IMR-90 (cell line): Measurements from ENCODE around the gene TM7SF3.

ENCODE experiments used
- BHLHE40 ChIP-seq: fragments of 150-350 bp; IDR thresholded peaks from 2 replicates; pipeline ENCODE4 v1.6.1; 2016; ENCODE audit warnings: mild to moderate bottlenecking, low read depth, low read length
- CEBPB ChIP-seq: IDR thresholded peaks from 2 replicates; pipeline ENCODE4 v1.6.1; 2012; ENCODE audit warnings: low read depth, low read length, improper control_type of control experiment
- FOS ChIP-seq: fragments of 150-350 bp; IDR thresholded peaks from 2 replicates; pipeline ENCODE4 v1.6.1; 2016; ENCODE audit warnings: low read depth, low read length
- MAFK ChIP-seq: IDR thresholded peaks from 2 replicates; pipeline ENCODE4 v1.6.1; 2012; ENCODE audit warnings: low read depth, low read length, improper control_type of control experiment
- MXI1 ChIP-seq: IDR thresholded peaks from 2 replicates; pipeline ENCODE4 v1.6.1; 2012; ENCODE audit warnings: low read depth, mild to moderate bottlenecking, low read length, moderate library complexity, borderline replicate concordance
- NFE2L2 ChIP-seq: fragments of 150-350 bp; IDR thresholded peaks from 2 replicates; pipeline ENCODE4 v1.6.1; 2016; ENCODE audit warnings: low read depth, mild to moderate bottlenecking, low read length
- POLR2A ChIP-seq: IDR thresholded peaks from 2 replicates; pipeline ENCODE4 v1.6.1; 2012; ENCODE audit warnings: mild to moderate bottlenecking, low read depth, low read length
- RAD21 ChIP-seq: IDR thresholded peaks from 2 replicates; pipeline ENCODE4 v1.6.1; 2012; ENCODE audit warnings: low read length, improper control_type of control experiment
- RCOR1 ChIP-seq: IDR thresholded peaks from 2 replicates; pipeline ENCODE4 v1.6.1; 2012; ENCODE audit warnings: mild to moderate bottlenecking, low read length, improper control_type of control experiment; ENCODE audit not compliant: insufficient replicate concordance
- RFX5 ChIP-seq: IDR thresholded peaks from 2 replicates; pipeline ENCODE4 v1.8.0; 2012; ENCODE audit warnings: low read depth, mild to moderate bottlenecking, low read length, moderate library complexity
- SMC3 ChIP-seq: fragments of 150-350 bp; IDR thresholded peaks from 2 replicates; pipeline ENCODE4 v1.6.1; 2016; ENCODE audit warnings: low read depth, mild to moderate bottlenecking, antibody characterized with exemption, low read length, moderate library complexity
- TF ChIP-seq, protein P1 (sequence below): conservative IDR thresholded peaks from 2 replicates; pipeline ENCODE4 v1.5.1; 2012; ENCODE audit warnings: mild to moderate bottlenecking, low read depth, low read length, improper control_type of control experiment
- TF ChIP-seq, protein P2 (sequence below): fragments of 150-350 bp; IDR thresholded peaks from 2 replicates; pipeline ENCODE4 v1.6.1; 2016; ENCODE audit warnings: low read depth, mild to moderate bottlenecking, low read length, moderate library complexity, borderline replicate concordance
- TF ChIP-seq, protein P3 (sequence below): fragments of 150-350 bp; IDR thresholded peaks from 2 replicates; pipeline ENCODE4 v1.6.1; 2017; ENCODE audit warnings: mild to moderate bottlenecking, antibody characterized with exemption, low read length, low read depth

- TF ChIP-seq, protein P1, sequence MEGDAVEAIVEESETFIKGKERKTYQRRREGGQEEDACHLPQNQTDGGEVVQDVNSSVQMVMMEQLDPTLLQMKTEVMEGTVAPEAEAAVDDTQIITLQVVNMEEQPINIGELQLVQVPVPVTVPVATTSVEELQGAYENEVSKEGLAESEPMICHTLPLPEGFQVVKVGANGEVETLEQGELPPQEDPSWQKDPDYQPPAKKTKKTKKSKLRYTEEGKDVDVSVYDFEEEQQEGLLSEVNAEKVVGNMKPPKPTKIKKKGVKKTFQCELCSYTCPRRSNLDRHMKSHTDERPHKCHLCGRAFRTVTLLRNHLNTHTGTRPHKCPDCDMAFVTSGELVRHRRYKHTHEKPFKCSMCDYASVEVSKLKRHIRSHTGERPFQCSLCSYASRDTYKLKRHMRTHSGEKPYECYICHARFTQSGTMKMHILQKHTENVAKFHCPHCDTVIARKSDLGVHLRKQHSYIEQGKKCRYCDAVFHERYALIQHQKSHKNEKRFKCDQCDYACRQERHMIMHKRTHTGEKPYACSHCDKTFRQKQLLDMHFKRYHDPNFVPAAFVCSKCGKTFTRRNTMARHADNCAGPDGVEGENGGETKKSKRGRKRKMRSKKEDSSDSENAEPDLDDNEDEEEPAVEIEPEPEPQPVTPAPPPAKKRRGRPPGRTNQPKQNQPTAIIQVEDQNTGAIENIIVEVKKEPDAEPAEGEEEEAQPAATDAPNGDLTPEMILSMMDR = no peak
- TF ChIP-seq SMC3 = no peak
- TF ChIP-seq, protein P2, sequence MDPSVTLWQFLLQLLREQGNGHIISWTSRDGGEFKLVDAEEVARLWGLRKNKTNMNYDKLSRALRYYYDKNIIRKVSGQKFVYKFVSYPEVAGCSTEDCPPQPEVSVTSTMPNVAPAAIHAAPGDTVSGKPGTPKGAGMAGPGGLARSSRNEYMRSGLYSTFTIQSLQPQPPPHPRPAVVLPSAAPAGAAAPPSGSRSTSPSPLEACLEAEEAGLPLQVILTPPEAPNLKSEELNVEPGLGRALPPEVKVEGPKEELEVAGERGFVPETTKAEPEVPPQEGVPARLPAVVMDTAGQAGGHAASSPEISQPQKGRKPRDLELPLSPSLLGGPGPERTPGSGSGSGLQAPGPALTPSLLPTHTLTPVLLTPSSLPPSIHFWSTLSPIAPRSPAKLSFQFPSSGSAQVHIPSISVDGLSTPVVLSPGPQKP = no peak
- TF ChIP-seq RFX5 = no peak
- TF ChIP-seq POLR2A = no peak
- no peak for TF ChIP-seq CEBPB
- TF ChIP-seq BHLHE40 = no peak
- TF ChIP-seq MXI1 = no peak
- TF ChIP-seq RAD21 = no peak
- no peak for TF ChIP-seq MAFK
- TF ChIP-seq, protein P3, sequence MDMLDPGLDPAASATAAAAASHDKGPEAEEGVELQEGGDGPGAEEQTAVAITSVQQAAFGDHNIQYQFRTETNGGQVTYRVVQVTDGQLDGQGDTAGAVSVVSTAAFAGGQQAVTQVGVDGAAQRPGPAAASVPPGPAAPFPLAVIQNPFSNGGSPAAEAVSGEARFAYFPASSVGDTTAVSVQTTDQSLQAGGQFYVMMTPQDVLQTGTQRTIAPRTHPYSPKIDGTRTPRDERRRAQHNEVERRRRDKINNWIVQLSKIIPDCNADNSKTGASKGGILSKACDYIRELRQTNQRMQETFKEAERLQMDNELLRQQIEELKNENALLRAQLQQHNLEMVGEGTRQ = no peak
- no peak for TF ChIP-seq FOS
- TF ChIP-seq RCOR1 = no peak
- TF ChIP-seq NFE2L2 = no peak
These were observed 74.2 kb downstream of the TM7SF3 start for GRCh38 chr12:26939953-26940352.
